NCI-H146 treated with DMSO at 0.1 percent for 48 hours (cell line): Measurements from ENCODE around the gene WDFY3.
A peak's percentile ranks its signal among the peaks of the same experiment; 100 is the strongest.

ENCODE experiments used
- DNase-seq: peaks from one replicate; lab custom pipeline; 2025; ENCODE audit not compliant: unreplicated experiment; lab: John Stamatoyannopoulos, UW

The WDFY3 gene

DNA sequence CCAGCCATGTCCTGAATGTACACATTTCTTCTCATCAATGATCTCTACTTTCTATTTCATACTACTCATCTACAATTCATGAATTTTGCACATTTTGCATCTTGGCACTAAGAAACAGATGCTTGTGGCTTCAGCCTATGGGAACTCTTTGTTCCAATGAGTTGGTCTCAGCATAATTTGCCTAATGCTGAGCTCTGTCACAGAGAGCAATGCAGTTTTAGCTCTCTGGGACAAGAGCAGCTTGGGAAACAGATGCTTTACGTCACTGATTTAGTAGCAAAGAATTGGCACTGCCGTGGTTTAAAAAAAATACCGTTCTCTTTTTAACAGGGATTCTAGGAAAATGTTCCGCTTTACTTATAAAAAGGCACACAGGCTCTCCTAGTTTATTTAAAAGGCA, 162.4 kb downstream of the WDFY3 start:
- DNase-seq, result no peak

DNA sequence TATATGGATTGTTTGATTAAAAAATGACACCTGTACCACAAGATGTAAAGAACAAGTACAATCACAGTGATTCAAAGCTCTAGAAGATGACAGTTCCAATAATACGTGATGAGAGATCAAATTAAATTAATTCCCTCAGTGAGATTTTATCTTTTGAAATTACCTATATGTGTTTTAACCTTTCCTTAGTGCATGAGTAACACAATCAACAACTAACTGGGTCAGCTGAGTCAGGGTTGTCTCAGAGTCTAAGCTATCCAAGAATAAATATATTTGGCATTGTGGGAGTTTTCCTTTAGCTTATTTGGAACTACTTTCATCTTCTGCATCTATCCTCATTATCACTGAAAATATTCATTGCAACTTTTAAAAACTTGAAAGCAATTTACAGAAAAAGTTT, 162.8 kb downstream of the WDFY3 start:
- DNase-seq, result no peak

DNA sequence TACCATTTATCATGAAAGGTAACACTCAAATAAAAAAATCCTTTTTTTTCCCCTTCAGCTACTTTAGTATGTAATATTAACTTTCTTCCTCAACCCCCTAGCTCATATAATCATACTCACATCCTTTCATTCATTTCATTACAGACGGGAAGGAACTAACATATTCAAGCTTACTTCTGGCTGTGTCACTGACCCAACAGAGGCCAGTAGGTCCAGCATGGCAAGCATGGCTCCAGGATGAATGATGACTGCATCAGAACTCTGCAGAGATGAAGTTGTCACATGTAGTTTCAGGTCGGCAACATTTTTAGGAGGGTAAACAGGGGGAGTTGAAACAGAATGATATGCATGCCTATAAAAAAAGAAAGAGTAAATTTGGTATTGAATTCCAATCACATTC, 163.4 kb downstream of the WDFY3 start:
- DNase-seq, result no peak

DNA sequence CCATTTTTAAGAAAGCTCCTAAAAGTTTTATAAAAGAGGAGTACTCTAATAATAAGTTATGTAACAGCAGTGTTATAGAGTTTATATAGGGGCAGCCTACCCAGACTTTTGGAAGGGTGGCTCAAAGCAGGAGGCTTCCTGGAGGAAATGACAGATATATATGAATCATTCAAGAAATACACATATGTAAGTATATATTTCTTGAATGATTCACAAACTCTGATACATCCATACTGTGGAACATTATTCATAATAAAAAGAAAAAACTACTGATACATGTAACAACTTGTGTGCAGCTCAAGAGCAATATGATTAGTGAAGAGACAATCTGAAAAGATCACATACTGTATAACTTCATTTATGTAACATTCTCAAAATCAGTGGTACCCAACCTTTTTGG, 166.2 kb downstream of the WDFY3 start:
- DNase-seq, result no peak

DNA sequence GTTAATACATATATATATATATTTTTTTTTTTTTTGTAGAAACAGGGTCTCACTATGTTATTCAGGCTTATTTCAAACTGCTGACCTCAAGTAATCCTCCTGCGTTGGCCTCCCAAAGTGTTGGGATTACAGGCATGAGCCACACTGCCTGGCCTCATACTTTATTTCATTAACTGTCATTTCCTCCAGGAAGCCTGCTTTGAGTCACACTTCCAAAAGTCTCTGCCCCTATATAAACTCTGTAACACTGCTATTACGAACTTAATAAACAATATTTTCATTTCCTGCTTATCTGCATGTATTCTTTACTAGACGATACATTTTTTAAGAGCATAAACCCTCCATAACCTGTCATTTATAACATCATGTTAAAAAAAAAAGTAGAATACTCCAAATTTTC, 167.2 kb downstream of the WDFY3 start:
- DNase-seq, result no peak

DNA sequence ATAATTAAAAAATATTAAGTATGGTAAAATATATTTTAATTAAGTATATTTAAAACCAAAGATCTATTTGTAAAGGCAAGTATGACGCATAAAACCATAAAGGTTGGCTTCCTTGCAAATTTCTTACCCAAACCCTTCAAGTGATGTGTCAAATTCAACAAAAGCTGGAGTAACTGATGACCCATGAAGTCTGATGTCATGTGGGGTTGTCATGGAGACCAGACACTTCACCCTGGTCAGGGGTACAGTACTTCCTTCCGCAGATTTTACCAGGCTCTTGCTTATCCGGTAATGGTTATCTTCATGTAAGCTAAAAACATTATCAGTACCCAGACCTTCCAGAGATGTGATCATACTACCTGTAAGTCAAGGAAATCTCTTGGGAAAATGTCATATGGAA, 170.1 kb downstream of the WDFY3 start:
- DNase-seq, result no peak

DNA sequence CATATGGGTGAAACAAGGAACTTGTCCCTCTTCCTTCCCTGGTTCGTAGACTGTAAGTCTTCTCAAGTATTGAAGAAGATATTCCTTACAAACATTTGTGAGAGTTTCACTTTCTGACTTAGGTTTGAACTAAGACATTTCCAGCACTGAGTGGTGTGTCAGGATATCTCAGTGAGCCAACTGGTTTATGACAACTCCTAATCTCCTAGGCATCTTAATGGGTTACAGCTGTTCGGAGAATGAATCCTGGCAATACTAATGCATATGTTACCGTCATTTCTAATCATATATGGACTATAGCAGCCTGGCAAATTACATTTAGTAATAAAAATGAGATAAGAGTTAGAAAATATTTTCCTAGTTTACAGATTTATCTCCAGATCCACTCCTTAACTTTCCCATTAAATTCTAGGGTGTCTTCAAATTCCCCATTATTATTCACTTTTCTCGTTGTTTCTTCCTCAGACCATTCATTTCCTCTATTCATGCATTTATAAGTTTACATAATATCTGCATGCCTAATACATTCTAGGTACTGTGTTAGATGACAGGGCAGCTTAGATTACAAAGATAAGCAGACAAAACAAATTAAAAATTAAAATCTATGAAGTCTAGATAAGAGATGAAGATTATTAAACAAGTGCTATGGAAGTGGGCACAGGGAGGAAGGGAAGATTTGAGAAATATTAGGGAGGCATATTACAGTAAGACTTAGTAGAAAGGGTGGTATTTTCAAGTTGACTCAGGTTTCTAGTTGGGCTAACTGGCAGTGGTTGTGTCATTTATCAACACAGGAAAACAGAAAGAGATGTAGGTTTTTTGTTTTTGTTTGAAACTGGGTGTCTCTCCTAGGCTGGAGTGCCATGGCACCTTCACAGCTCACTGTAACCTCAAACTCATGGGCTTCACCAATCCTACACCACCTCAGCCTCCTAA, 173.9 kb downstream of the WDFY3 start:
- no peak for DNase-seq

DNA sequence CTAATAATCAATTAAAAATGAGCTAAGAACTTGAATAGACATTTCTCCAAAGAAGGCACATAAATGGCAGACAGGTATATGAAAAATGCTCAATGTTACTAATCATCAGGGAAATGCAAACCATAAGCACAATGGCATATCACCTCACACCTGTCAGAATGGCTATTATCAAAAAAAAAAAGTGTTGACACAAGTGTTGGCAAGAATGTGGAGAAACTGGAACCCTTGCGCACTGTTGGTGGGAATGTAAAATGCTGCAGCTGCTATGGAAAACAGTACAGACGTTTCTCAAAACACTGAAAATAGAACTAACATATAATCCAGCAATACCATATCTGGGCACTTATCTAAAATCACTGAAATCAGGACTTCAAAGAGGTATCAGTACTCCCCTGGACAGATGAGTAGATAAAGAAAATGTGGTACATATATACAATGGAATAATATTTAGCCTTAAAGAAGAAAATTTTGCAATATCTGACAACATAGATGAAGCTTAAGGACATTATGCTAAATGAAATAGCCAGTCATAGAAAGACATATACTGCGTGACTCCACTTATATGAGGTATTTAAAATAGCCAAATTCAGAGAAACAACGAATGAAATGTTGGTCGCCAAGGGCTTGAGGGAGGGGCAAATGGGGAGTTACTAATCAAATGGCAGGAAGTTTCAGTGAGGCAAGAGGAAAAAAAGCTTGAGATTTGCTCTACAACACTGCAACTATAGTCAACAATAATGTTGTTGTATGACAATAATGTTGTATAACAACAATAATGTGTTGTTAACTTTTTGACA, 175.5 kb downstream of the WDFY3 start:
- DNase-seq, result peak; percentile 0

DNA sequence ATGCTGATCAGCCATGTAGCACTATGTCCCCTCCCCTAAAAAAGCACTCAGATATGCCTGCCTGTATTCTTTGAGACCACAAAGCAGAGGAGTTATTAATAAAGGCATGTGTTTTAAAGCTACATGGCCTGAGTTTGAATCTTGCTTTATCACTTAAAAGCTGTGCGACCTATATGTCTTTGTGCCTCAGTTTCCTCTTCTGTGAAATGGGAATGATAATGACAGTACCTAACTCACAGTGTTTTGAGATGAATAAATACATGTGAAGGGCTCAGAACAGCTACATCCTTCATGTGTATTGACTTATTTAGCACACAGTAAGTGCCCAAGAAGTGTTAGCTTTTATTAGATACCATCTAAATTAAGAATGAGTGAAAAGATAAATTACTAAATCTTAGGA, 180.0 kb downstream of the WDFY3 start:
- DNase-seq, result no peak

DNA sequence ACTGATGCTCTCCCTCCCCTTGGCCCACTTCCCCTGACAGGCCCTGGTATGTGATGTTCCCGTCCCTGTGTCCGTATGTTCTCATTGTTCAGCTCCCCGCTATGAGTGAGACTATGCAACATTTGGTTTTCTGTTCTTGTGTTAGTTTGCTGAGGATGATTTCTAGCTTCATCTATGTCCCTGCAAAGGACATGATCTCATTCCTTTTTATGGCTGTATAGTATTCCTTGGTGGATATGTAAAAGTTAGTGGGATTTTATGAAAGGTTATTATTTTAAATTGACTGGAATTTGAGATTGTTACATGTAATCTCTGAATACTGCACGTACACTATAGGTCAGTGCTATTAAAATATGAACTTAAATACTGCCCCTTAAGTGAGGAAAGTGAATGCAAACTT, 184.0 kb downstream of the WDFY3 start:
- no peak for DNase-seq

DNA sequence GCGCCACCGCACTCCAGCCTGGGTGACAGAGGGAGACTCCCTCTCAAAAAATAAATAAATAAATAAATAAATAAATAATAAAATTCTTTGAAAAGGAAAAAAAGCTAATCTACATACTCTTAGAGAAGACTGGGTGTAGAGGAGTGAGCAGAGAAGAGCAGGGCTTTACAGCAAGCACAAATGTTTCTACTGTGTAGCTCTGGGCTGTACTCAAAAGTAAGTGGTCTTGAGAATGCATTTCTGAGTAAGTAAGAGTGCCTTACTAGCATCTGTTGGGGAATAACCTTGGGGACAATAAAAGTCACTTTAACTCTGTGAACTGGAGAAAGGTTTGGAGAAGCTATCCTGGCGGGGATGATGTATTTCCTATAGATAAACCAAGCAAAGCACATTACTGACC, 185.8 kb downstream of the WDFY3 start:
- no peak for DNase-seq

DNA sequence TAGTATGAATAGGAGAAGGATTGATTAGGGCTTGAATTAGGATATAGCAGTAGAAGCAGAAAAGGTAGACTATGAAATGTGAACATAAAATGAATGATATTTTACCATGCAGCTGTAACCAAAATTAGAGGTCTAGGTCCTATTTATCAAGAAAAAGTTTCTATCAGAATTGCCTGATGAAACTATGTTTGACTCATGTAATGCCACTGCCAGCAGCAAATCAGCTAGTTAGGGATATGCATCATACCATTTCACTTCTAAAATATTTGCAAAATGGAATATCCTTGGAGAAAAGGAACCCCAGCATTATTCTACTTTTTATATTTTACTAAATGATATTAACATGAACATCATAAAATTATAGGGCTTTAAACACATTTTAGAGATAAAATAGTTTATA, 188.4 kb downstream of the WDFY3 start:
- DNase-seq, result no peak

DNA sequence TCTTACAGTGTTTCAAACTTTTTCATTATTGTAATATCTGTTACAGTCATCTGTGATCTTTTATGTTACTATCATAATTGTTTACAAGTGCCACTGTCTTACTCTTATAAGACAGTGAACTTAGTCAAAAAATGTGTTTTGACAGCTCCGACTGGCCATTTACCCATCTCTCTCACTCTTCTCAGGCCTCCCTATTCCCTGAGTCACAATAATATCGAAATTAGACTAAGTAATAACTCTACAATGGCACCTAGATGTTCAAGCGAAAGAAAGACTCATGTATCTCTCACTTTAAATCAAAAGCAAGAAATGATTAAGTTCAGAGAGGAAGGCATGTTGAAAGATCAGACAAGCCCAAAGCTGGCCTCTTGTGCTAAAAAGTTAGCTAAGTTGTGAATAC, 199.3 kb downstream of the WDFY3 start:
- DNase-seq, result no peak

DNA sequence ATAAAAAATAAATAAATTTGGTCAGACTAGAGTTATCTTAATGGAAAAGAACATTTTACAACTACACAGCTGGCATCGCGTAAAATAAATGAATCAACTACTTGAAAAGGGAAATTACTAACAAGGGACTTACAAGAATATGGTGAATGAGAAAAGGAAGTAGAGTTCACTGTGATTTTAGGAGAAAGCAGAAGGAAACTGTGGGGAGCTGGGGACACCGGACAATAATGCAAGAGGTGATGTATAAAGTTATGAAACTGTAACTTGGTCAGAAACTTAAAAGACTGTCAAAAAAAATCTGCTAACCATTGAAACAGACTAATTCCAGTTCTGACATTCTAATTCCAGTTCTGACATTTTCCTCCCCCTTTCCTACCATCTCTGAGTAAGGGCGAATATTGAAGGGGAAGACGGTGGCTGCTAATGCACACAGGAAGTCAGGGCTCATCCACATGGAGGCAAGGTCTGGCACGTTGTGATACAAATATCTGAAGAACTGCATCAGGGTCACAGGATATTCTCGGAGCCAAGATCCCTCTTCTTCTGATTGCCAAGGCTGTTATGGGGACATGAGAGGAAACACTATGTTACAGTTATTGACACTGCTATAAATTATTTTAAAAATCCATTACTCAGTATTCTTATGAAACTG, 213.0 kb downstream of the WDFY3 start:
- DNase-seq, result no peak

DNA sequence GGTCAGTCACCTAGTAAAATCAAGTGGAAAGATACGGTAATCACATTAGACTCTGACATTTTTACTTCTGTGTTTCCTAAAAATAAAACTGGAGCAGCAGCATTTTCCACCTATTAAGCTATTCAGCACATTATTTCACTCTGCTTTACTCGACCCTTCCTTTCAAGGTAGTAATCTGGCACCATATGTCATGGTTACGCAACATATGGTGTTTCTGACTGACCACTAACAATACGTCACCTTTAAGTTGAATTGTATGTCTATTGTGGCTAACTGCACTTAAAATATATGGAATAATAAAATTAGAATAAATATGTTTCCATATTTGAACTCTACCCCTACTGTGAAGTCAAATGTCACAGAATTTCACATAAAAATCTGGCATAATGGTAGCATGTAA, 214.8 kb downstream of the WDFY3 start:
- DNase-seq, result no peak

DNA sequence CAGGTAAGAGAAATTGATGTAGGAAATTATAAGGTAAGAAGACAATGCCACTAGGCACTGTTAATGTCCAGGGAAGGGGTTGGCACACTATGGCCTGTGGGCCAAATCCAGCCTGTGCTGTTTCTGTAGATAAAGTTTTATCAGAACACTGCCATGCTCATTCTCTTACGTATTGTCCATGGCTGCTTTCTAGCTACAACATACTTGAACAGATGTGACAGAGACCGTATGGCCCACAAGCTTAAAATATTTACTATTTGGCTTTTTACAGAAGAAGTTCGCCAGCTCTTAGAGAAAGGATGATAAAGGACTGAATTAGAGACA, 215.6 kb downstream of the WDFY3 start:
- no peak for DNase-seq

DNA sequence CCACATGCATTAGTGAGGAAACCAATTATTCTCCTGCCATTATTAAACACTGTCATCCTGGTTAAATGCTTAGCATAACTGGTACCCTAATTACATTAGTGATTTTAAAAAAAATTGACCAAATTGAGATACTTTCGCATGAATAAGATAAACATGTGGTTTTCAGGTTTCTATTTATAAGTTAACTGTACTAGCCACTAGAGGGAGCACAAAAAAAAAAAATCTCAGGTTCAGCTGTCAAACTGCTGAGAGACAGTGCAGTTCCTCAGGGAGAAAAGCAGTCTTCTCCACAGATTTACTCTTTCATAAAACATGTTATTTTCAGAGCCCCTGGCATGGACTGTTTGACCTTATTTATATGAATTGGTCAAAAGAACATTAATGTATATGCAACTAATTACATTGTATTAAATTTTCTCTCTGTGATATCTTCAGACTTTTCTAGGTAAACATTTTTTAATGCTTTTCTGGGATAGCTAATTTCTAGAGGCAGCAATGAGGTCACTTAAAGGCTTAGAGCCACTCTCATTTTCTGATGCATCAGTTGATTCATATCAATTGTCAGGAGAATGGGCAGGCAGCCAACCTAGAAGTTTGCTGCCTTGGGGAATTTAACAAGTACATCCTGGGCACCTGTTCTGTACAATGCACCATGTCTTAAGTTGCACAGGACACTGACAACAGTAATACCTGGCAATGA, 216.1 kb downstream of the WDFY3 start:
- DNase-seq, result no peak

DNA sequence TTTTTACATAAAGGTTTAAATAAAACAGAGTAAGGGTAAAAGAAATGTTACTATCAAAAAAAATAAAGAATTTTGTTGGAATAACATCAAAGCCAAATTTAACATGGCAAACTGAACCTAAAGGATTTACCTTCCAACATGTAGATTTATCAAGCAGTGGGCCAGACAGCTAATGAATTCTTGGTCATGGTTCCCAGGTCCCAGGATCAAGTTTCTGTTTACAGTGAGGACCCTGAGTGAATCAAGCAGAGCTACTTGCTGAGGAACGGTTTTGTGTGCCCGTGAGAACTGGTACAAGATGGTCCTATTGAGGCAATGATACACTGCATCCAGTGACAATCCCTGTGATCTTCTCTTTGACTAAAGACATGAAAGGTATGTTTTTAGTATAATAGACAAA, 226.4 kb downstream of the WDFY3 start:
- no peak for DNase-seq

DNA sequence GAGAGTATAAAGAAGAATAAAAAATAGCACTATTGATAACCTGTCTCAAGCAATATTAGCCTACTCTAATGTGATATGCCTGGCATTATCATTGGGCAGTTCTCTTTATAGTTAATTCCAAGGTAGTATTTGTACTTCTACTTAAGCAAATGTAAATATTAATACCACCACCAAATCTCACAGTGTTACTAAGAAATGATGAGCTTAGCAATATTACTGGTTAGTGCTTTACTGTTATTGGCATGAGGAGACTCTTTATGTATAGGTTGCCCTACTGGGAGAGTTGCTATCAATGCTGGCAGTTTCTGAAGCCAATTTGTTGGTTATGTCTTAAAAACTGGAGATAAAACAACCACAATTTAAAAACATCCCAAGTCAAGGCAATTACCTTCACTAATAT, 227.9 kb downstream of the WDFY3 start:
- no peak for DNase-seq

DNA sequence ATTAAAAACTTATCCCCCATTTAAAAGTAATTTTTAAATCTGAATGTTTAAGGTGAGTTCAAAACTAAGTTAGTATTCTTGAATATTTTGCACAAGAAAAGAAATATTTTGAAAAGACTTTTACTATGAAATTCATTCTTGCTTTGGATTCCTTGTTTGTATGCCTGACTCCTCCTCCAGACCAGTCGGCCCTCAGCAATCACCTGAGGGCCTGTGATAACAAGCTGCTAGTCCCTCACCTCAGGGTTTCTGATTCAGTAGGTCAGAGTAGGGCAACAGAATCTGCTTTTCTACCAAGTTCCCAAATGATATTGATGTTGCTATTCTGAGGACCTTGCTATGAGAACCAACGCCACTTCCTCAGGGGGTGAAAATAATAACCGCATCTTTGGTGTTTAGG, 228.8 kb downstream of the WDFY3 start:
- DNase-seq, result no peak

DNA sequence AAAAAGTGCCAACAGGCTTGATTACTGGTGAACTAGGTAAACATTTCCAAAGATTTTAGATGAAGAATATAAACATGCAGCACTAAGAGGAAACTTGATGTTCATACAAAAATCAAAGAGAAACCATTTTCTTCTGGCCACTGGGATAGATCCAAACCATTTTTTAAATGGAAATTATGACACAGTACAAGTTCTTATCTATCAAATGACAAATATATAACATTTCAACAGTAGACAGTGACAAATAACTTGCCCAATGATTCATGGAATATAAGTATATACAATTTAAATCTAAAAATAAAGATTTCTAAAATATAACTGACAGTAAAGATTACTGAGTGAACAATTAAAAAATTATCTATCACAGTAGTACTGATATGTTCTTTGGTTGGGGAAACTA, 232.5 kb downstream of the WDFY3 start:
- no peak for DNase-seq
